Anterior cingulate cortex (tissue), 58 donors: Measurements from ENCODE around the gene CHRM4.
A peak's percentile ranks its signal among the peaks of the same experiment; 100 is the strongest.

Experiments
- DNase-seq, 58 donors: peaks; one replicate each; lab custom pipeline; 2025; lab: John Stamatoyannopoulos, UW

The CHRM4 gene

DNA sequence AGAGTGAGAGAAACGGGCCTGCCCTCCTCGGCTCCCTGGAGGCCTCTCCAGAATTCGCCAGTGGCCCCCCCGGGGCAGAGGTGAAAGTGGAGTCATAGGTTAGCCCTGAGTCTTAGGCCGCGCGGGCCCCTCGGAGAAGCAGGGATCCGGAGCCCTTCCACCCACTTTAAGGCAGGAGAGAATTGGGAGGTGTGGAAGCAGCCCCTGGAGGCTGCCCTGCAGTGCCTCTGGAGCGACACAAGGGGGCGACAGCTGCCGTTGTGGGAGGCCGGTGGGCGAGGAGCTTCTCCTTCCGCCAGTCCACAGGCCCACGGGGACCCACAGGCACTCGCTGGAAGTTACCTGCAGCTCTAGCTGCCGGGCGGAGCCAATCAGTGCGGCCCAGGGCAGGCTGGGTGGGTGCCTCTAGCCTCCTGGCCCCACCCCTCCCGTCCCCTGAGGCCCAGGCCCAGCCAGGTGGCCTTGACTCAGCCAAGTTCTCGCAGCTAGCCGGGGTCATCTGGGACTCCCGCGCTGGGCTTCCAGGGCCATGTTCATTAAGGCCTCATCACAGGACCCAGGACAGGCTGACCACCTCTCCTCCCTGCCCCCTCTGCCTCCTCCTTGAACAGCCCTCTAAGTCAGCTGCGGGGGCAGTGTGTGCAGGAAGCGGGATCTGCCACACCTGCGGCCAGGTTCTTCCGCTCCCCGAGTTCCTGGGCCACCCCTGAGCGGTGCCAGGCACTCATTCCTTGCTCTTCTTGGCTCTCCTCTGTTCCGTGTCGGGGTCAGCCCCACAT, 39.3 kb downstream of the CHRM4 start:
- peak in 28 of 58 donors; percentile 23 to 70 (median 37) for DNase-seq

DNA sequence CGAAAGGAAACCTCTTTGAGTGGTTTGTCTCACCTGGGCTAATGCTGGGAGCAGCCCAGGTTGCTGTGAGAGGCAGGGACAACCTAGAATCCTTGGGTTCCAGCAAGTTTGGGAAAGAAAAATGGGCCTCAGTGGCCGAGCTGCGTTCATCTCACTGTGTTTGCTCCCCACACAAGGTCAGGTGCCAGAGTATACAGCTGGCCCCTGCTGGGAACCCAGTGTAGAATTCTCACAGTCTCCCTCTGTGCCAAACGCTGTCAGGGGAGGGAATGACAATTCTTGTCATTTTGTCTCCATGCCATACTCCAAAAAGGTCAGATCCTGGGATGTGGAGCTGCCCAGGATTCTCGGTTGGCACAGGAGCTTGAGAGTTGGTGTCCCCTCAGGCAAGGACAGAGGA, 40.0 kb downstream of the CHRM4 start:
- DNase-seq: no peak

DNA sequence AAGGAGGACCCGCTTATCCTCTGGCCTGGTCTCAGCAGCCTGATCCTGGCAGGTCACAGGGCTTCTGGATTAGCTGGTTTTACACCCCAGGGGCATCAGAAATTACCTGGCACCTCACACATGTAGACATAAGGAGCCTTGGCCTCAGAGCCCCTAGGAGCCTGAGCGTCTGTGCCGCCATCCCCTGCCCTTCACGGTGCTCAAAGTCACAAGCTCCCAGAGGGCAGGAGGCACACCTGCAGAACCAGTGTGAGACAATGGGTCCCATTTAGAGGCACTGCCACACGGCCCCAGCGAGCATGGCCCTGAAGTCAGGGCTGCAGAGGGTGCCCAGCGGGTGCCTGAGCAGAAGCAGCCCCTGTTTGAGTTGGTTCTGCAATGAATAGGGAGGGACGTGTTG, 40.4 kb downstream of the CHRM4 start:
- no peak for DNase-seq

DNA sequence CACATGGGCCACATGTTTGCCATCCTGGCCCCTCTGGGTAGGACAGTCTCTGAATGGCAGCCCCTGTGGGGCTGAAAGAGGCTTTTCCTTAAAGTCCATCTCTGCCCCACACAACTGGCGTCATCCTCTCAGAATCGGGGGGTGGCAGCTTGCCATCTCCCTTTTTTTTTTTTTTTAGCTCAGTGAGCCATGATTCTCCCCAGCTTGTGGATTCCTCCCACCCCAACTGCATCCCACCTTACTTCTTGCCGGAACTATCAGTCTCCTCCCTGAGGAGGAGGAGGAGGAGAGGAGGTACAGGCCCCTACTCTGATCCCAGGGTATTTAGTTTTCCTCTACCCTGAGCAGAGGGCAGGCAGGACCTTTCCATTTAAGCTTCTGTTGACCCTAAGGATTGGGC, 40.9 kb downstream of the CHRM4 start:
- DNase-seq: peak in 4 of 58 donors; percentile 20 to 52 (median 38)

DNA sequence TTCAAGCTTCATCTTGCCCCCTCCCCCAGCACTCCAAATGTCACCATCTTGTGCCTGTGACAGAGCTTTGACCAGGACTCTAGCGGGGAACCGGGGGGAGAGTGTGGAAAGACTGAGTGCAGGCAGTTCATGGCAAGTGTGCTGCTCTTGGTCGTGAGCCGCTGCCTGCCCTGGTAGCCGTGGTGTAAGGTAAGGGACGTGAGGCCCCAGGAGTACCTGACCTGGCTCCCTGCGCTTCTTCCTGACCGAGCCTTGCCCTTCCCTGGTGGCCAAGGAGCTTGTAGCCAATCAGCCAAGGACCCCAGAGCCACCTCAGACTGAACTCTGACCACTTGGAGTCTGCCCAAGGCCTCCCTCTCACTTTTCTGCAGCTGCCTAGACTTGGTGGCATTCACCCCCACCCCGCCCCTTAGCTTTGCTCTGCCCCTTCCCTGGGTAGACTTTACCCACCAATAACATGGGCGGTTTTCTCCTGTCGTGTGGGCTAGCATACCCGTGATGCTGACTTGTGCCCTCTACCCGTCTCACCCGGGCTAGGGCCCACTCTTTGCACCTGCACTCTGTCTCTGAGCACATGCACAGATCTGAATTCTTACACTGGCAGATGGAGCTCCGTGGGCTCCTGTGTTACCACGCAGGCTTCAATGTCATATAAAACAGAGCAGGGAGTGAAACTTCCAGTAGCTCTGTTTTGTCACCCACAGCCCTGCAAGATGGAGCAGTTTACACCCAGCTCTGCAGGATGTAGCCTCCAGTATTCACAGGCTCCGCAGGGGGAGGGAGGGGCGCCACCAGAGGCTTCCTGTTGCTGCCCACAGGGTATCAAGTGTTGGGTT, 42.8 kb downstream of the CHRM4 start:
- peak in 2 of 58 donors; percentile 34 to 62 for DNase-seq

DNA sequence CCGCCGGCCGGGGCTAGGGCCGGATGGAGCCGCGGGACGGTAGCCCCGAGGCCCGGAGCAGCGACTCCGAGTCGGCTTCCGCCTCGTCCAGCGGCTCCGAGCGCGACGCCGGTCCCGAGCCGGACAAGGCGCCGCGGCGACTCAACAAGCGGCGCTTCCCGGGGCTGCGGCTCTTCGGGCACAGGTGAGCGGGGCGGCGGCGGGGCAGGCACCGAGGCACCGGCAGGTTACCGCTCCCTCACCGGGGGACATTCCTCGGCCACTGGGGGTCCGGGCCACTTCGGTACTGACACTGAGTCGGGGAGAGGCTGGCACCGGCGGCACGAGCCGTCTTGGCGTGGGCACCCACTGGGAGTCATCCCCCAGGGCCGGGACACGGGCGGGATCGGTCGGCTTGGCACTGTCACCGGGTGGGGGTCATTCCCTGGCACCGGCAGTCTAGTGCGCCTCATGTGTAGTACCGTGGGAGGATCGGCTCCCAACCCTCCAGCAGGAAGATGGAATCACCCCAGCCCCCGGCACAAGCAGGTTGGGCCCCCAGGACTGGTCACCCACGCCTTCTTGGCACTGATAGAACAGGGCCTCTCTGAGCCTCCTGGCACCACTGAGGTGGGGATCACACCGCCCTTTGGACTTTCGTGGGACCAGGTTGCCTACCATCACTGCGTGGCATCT, 43.8 kb downstream of the CHRM4 start:
- DNase-seq: peak in 1 of 58 donors; percentile 37

DNA sequence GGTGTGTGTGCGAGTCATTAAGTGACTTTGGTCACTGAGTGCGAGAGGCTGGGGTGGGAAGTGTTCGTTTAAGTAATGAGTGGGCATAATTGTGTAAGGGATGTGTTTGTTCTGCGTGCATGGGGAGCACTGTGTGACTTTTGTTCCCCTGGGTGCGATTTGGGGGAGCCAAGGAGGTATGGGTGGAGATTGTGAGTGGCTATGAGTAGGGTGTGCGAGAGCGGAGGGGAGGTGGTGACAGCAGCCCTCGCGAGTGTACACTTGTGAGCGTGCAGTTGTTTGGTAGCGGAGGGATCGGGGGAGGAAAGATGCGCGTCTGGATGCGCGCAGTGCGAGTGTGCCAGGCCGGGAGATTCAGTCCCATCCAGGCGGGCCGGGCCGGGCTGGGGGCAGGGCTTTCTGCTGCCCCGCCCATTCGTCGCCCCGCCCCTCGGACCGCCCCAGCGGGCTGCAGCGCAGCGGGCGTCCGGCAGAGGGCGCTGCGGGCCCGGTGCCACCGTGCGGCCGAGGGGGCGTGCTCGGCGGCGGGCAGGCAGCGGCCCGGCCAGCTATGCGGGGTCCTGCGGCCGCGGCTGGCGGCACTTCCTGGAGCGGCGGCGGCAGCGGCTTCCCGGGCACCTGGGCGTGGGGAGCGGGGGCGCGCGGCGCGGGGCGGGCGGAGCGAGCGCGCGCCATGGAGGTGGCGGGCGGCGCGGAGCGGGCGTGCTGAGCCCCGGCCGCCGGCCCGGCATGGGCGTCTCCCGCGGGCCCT, 44.5 kb downstream of the CHRM4 start, which contains the start of gene DGKZ:
Gene DGKZ, plus strand, starts transcription at position 578 of the 751 bp plus-strand sequence. CDS start 197 bp downstream, outside the sequence.
- DNase-seq: peak in 57 of 58 donors; percentile 39 to 92 (median 80)

DNA sequence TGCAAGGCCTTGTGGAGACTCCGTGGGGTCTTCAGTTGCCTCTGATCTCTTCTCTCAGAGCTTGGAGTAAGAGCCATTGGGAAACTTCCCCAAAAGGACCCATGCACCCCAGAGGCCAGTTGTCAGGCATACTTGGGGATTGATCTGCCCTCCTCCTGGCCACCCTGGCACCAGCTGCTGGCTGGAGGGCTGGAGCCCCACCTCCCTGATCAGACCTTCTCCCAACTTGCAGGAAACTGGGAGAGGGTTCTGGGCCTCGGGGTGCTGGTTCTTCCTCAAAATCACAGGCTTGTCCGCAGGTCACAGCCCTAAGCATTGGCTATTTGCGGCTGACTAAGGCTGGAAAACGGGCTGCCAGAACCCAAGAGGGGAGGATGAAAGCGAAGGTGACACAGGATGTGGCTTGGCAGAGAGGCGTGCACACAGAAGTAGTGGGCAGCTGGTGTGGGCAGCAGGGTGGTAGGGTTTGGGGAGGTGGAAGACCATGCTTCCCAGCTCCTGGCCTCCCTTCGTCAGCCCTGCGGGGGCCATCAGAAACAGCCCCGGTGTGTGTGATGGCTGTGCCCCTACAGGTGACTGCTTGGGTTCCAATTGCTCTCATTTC, 45.6 kb downstream of the CHRM4 start:
- no peak for DNase-seq

DNA sequence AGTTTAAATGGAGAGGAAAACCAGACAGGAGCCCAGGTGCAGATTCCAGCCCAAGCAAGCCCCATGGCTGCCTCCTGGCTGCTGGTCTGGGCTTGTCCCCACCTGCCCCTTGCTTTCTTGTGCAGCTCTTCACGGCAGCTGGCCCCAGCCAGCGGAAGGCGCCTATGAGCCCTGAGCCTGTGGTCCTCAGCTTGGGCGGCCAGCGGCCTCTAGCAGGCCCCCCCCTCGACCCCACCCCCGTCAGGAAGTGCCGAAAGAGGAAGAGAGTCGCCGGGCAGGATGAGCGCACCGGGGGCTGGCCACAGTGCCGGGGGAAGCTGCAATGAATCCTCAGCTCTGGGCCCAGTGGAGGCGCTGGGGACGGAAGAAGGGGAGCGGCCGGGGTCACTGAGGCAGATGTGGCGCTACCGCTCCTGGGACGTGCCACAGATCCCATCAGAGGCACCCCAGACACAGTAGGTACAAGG, 46.4 kb downstream of the CHRM4 start:
- peak in 6 of 58 donors; percentile 29 to 42 (median 30) for DNase-seq

DNA sequence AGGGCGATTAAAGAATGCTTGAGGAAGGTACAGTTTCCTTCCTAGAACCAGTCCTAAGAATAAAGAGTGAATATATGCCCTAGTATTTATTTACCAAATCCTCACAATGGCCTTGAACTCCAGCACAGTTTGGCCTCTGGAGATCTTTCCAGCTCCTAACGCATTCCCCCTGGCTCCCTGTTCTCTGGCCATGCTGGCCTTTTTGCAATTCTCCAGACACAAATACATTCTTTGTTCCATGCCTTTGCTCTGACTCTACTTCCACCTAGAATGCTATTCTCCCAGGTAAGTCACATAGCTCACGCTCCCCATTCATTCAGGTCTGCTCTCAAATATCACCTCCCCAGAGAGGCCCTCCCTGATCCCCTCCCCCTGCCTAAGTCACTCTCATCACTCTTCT, 48.1 kb downstream of the CHRM4 start:
- DNase-seq: no peak

DNA sequence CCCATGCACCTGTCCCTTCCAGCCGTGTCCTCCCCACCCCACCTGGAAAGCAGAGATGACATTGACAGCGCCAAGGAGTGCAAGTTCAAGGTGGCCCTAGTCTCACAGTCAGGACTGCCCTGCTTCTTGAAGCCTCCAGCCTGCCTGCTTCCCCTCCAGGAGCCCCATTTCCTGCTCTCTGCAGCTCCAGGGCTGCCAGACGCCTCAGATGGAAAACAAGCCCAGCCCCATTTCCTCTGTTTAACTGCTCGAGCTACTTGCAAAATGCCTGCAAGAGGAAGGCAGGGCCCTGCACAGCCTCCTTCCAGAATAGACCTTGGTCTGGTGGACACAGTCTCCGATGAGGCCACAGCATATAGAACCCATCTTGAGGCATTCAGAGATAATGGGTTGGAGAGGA, 49.3 kb downstream of the CHRM4 start:
- DNase-seq: peak in 3 of 58 donors; percentile 26 to 43 (median 29)

DNA sequence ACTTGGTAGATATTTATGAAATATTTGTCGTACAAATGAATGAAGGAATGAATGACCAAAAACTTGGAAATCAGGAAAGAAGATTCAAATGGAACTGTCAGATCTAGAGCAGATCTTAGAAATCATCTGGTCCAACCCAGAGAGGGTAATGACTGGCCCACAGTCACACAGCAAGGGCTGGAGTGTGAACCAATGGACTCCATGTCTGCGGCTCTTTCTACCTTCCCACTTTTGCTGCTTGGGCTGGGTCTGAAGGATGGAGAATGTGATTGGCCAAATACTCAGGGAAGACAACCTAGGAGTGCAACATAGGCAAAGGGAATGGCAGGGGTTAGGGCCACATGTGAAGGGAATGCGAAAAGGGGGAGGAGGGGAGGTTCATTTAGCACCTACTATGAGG, 50.1 kb downstream of the CHRM4 start:
- no peak for DNase-seq

DNA sequence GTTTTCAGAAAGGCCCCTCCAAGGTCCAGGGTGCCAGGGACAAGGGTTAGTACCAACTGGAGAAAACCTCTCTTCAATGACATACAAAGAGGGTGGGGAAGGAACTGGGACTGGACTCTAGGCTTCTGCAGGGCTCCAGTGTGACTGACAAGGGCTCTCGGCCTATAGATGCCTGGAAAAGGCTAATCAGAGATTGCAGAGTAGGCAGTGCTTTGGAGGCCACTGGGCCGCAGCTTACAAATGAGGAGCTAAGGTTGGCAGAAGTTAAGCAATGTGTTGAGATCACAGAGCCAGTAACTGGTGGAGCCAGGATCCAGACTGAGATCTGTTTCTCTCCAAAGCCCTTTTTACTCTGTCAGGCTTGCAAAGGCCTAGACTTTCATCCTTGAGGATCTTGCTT, 51.8 kb downstream of the CHRM4 start:
- DNase-seq: peak in 1 of 58 donors; percentile 25

DNA sequence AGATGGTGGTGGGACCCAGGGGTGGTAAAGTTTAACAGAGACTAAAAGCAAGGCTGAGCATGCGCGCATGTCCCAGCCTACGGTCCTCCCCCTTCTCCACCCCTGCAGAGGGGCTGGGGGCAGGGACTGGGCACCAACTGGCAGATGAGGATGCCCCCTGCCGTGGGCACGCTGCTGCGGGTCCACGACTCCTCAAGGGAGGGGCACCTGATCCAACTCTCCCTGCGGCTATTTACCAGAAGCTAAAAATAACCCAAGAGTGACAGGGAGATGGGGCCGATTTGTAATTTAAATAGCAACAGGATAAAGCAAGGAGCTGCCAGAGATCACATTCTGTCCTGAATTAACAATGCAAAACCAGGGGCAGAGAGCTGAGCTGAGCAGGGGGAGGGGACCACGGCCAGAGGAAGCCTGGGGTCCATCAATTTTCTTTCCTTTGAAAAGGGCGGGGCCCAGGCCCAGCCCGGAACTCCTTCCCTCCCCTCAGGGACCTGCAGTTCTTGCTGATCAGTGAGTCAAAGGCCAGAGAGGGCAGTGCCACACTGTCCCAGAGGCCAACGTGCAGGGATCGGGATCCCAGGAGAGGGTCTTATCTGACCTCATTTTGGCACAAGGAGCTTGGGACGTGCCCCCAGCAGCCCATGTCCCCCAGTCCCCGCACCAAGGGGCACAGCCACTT, 52.4 kb downstream of the CHRM4 start:
- DNase-seq: peak in 20 of 58 donors; percentile 28 to 71 (median 45)

DNA sequence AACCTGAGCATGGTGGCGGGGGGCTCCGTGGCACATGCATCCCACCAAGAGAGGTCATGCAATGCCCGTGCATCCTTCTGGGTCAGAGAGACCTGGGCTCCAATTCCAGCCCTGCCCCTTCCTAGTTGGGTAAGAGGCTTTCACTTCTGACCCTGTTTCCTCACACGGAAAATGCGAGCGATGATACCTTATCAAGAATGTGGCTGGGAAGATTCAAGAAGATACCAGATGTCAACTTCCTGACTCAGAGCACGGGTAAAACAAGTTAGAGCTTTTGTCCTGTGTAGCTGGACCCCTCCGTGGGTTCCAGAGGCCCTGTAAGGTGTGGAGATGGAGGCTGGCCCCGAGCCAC, 53.0 kb downstream of the CHRM4 start:
- no peak for DNase-seq

DNA sequence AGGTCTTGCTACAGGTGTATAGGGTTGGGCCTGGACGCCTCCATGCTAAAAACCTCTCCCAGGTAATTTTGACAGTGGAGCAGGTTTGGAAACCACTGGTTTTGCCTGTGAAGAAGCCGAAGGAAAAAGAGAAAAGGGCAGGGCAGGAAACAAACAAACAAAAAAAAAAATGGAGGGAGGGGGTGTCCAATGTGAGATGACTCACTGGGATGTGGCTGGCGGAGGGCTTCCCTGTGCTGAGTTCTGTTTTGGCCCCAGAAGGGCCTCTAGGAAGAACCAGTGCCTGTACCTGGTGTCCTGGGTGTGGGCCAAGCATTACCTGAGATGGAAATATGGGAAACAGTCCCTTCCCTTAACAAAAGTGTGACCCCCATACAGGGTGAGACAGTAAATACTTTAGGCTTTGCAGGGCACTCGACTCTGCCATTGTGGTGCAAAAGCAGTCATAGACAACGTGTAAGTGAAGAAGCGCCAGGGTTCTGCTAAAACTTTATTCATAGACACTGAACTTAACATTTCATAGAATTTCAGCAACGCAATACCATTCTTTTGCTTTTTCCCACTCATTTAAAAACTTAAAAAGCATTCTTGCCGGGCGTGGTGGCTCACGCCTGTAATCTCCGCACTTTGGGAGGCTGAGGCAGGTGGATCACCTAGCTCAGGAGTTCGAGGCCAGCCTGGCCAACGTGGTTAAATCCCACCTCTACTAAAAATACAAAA, 53.8 kb downstream of the CHRM4 start:
- DNase-seq: no peak

DNA sequence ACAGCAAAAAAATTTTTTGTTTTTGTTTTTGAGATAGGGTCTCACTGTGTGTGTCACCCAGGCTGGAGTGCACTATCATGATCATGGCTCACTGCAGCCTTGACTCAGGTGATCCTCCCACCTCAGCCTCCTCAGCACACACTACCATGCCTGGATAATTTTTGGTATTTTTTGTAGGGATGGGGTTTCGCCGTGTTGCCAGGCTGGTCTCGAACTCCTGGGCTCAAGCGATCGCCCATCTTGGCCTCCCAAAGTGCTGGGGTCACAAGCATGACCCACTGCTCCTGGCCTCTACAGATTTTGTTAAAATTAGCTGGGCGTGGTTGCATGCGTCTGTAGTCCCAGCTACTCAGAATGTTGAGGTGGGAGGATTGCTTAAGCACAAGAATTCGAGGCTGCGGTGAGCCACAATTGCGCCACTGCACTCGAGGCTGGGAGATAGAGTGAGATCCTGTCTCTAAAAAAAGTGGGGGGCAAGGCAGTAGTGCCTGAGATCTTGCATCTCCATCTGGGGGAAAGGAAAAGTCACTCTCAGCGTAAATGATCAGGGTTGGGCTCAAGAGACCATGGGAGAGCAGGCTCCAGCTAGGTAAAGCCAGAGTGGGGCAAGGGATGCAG, 54.9 kb downstream of the CHRM4 start:
- peak in 2 of 58 donors; percentile 19 to 31 for DNase-seq
